Upper lobe of right lung (tissue), 1 donor: ENCODE data around the gene CCNE1. TPM values are rescaled to one million over a fixed set of nuclear protein-coding genes. Genes with fewer than 3 reads are reported as not detected.

Experiments used
- ATAC-seq: fragments of 200-7000 bp; cut with Tn5 transposase; one replicate; pipeline ENCODE4 v1.9.1; 2020; ENCODE audit warnings: mild to moderate bottlenecking, moderate library complexity
- DNase-seq: peaks from one replicate; pipeline ENCODE4 v3.0.0-alpha.2; 2020
- H3K27ac ChIP-seq: fragments of 200-600 bp; one replicate; pipeline ENCODE4 v1.8.0; 2022
- H3K27me3 ChIP-seq: fragments of 200-600 bp; one replicate; pipeline ENCODE4 v1.8.0; 2022; ENCODE audit warnings: mild to moderate bottlenecking
- H3K36me3 ChIP-seq: fragments of 200-600 bp; one replicate; pipeline ENCODE4 v1.8.0; 2022
- H3K4me1 ChIP-seq: fragments of 200-600 bp; one replicate; pipeline ENCODE4 v1.8.0; 2022
- H3K4me3 ChIP-seq: fragments of 200-600 bp; one replicate; pipeline ENCODE4 v1.8.0; 2022; ENCODE audit warnings: mild to moderate bottlenecking
- H3K9me3 ChIP-seq: fragments of 200-600 bp; one replicate; pipeline ENCODE4 v1.8.0; 2022
- intact Hi-C: fragments of 100-400 bp; cut with DNase I; formaldehyde crosslinking; loops from one replicate; pipeline ENCODE4 v1.11.0; 2022
- total RNA-seq: library from RNA; stranded (reverse); fragmentation: NEBNext Ultra II Directional; extraction: Animal tissue kit (Norgen Biotek cat#: 25700); gene quantifications from one replicate; pipeline ENCODE4 v1.2.1, GENCODE V29; 2021
- TF ChIP-seq, protein P1 (sequence below): fragments of 200-600 bp; IDR thresholded peaks from one replicate; pipeline ENCODE4 v1.8.0; 2022; ENCODE audit warnings: antibody characterized with exemption
- donor health status: DM: no; HTN: yes; CAD: no; lungs with severe emphysema.

Gene CCNE1
- total RNA-seq, 1 donor from 2014 or later = 0.55 TPM

- H3K27ac ChIP-seq = no peak overlapping the region
- no peaks in the 10 kb centered on the region for H3K27me3 ChIP-seq
- peaks cover 5% of the 10 kb centered on the region for H3K4me1 ChIP-seq
- TF ChIP-seq, protein P1, sequence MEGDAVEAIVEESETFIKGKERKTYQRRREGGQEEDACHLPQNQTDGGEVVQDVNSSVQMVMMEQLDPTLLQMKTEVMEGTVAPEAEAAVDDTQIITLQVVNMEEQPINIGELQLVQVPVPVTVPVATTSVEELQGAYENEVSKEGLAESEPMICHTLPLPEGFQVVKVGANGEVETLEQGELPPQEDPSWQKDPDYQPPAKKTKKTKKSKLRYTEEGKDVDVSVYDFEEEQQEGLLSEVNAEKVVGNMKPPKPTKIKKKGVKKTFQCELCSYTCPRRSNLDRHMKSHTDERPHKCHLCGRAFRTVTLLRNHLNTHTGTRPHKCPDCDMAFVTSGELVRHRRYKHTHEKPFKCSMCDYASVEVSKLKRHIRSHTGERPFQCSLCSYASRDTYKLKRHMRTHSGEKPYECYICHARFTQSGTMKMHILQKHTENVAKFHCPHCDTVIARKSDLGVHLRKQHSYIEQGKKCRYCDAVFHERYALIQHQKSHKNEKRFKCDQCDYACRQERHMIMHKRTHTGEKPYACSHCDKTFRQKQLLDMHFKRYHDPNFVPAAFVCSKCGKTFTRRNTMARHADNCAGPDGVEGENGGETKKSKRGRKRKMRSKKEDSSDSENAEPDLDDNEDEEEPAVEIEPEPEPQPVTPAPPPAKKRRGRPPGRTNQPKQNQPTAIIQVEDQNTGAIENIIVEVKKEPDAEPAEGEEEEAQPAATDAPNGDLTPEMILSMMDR = no peak
- intact Hi-C loops = no loop called here
- DNase-seq = peak; percentile 66
- no peak for ATAC-seq
- H3K9me3 ChIP-seq = no peaks in the 10 kb centered on the region
- no peaks in the 10 kb centered on the region for H3K36me3 ChIP-seq
- peak overlapping the region; percentile 36 for H3K4me3 ChIP-seq
Measured at GRCh38 chr19:29812080-29812880, 489 bp downstream of the CCNE1 start.

- intact Hi-C loops = no loop called here
- no peak for DNase-seq
- peaks cover 5% of the 10 kb centered on the region for H3K4me1 ChIP-seq
- H3K36me3 ChIP-seq = no peaks in the 10 kb centered on the region
- H3K27ac ChIP-seq = no peak overlapping the region
- H3K27me3 ChIP-seq = no peaks in the 10 kb centered on the region
- peak overlapping the region; percentile 36 for H3K4me3 ChIP-seq
- no peaks in the 10 kb centered on the region for H3K9me3 ChIP-seq
- no peak for ATAC-seq
- TF ChIP-seq, protein P1 = no peak
Measured at GRCh38 chr19:29812881-29813275, 1.1 kb downstream of the CCNE1 start.

GRCh38 chr19:29813642-29814041 lies 1.9 kb downstream of the CCNE1 start:
- Histone ChIP-seq H3K9me3 (no peaks in the 10 kb centered on the region), H3K4me1 (peaks cover 5% of the 10 kb centered on the region), H3K4me3 (no peak overlapping the region), H3K27ac (no peak overlapping the region), H3K36me3 (no peaks in the 10 kb centered on the region), H3K27me3 (no peaks in the 10 kb centered on the region)
- DNase-seq = no peak
- TF ChIP-seq, protein P1 = no peak
- no peak for ATAC-seq
- intact Hi-C loops = no loop called here

- ATAC-seq (no peak), DNase-seq (no peak)
- Histone ChIP-seq H3K27me3 (no peaks in the 10 kb centered on the region), H3K4me1 (peaks cover 5% of the 10 kb centered on the region), H3K9me3 (no peaks in the 10 kb centered on the region), H3K4me3 (no peak overlapping the region), H3K27ac (no peak overlapping the region), H3K36me3 (no peaks in the 10 kb centered on the region)
- intact Hi-C loops = no loop called here
- TF ChIP-seq, protein P1 = no peak
Measured at GRCh38 chr19:29815231-29815630, 3.4 kb downstream of the CCNE1 start.

GRCh38 chr19:29817316-29817715 lies 5.5 kb downstream of the CCNE1 start:
- TF ChIP-seq, protein P1 = no peak
- ATAC-seq = no peak
- DNase-seq = no peak
- Histone ChIP-seq H3K27me3 (no peaks in the 10 kb centered on the region), H3K4me3 (no peak overlapping the region), H3K36me3 (no peaks in the 10 kb centered on the region), H3K4me1 (no peaks in the 10 kb centered on the region), H3K27ac (no peak overlapping the region), H3K9me3 (no peaks in the 10 kb centered on the region)
- intact Hi-C loops = no loop called here
